ENCODE results near the gene STX11.
"Not testable (repeated sequence)": the region's sequence is repeated elsewhere in the genome, so short reads cannot be mapped to it uniquely, and the experiment has no call there.

- TF ChIP-seq, protein P1, sequence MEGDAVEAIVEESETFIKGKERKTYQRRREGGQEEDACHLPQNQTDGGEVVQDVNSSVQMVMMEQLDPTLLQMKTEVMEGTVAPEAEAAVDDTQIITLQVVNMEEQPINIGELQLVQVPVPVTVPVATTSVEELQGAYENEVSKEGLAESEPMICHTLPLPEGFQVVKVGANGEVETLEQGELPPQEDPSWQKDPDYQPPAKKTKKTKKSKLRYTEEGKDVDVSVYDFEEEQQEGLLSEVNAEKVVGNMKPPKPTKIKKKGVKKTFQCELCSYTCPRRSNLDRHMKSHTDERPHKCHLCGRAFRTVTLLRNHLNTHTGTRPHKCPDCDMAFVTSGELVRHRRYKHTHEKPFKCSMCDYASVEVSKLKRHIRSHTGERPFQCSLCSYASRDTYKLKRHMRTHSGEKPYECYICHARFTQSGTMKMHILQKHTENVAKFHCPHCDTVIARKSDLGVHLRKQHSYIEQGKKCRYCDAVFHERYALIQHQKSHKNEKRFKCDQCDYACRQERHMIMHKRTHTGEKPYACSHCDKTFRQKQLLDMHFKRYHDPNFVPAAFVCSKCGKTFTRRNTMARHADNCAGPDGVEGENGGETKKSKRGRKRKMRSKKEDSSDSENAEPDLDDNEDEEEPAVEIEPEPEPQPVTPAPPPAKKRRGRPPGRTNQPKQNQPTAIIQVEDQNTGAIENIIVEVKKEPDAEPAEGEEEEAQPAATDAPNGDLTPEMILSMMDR (IDR thresholded peaks at IDR 0.05) = not testable (repeated sequence)
- TF ChIP-seq RFX5 (IDR thresholded peaks at IDR 0.05); EP300 (IDR thresholded peaks at IDR 0.05); HOXA7 (CRISPR knock-in tag; IDR thresholded peaks at IDR 0.05); CHD2 (IDR thresholded peaks at IDR 0.05; ENCODE audit: low read length, partially characterized antibody); MAFK (IDR thresholded peaks at IDR 0.05; ENCODE audit: partially characterized antibody); POLR2A (IDR thresholded peaks at IDR 0.05; ENCODE audit: low read length): not testable (repeated sequence)
- TF ChIP-seq, protein P2, sequence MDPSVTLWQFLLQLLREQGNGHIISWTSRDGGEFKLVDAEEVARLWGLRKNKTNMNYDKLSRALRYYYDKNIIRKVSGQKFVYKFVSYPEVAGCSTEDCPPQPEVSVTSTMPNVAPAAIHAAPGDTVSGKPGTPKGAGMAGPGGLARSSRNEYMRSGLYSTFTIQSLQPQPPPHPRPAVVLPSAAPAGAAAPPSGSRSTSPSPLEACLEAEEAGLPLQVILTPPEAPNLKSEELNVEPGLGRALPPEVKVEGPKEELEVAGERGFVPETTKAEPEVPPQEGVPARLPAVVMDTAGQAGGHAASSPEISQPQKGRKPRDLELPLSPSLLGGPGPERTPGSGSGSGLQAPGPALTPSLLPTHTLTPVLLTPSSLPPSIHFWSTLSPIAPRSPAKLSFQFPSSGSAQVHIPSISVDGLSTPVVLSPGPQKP (IDR thresholded peaks at IDR 0.05; ENCODE audit: low read depth, low read length) = not testable (repeated sequence)
These were observed 18.1 kb upstream of the STX11 start for GRCh38 chr6:144132167-144132690.

Data from A549 (cell line).